Suprapubic skin (tissue), 4 donors: Measurements from ENCODE around the gene GPR137C.

Source experiments
- POLR2A ChIP-seq, 2 donors: fragments of 450-650 bp; IDR thresholded peaks; one replicate each; pipeline ENCODE4 v1.6.1; 2017; ENCODE audit warnings: antibody characterized with exemption in 2 of 2, mild to moderate bottlenecking in 2 of 2, moderate library complexity in 2 of 2
- POLR2AphosphoS5 ChIP-seq, 3 donors: sonication (generic); formaldehyde crosslinking; IDR thresholded peaks; one replicate each; pipeline ENCODE4 v1.6.1; 2017; ENCODE audit warnings: antibody characterized with exemption in 3 of 3
- TF ChIP-seq, protein P1 (sequence below), 2 donors: fragments of 200-600 bp in 1 of 2; fragments of 450-650 bp in 1 of 2; sonication (generic) in 1 of 2; IDR thresholded peaks; one replicate each; pipeline ENCODE4 v1.5.1; 2016 to 2019; ENCODE audit warnings: antibody characterized with exemption in 2 of 2, mild to moderate bottlenecking in 1 of 2, moderate library complexity in 1 of 2

DNA sequence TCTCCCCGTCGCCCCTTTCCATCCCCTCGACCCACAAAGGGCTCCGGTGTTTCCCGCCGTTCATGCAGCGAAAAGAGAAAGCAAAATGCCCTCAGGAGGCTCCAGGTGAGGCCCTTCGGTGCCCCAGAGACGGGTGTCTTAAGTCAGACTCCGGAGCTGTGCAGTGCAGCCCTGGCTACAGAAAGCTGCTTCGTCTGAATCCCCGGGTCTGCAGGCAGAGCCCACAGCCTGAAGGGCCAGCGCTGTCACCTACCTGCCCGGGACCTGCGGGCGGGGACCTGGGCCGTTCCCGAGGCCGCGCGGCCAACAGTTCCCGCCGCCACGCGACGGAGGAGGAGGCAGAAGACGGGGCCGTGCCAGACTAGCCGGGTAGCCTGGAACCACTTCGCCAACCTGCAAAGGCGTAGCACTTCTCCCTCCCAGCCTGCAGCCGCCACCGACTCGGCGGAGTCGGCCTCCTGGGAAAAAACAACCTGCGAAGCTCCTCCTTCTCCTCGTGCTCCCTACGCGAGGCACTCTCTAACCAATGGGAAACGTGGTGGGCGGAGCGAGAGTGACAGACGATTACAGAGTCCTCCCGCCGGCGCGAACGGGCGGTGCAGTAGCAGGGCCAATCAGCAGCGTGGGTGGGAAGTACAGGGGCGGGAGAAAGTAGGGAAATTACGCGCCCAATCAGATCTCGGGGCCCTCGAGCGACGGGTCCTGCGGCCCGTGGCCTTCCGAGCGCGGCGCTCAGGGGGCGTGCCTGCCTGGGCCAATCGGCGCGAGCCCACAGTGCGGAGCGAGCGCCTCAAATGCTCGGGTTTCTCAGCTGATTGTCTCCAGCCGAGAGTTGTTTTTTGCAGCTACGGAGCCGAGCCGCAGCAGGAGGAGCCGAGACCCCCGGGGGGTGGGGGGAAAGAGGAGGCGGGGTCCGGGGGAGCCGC lies at the start of gene GPR137C, which contains the start of gene TXNDC16:
- TF ChIP-seq, protein P1, sequence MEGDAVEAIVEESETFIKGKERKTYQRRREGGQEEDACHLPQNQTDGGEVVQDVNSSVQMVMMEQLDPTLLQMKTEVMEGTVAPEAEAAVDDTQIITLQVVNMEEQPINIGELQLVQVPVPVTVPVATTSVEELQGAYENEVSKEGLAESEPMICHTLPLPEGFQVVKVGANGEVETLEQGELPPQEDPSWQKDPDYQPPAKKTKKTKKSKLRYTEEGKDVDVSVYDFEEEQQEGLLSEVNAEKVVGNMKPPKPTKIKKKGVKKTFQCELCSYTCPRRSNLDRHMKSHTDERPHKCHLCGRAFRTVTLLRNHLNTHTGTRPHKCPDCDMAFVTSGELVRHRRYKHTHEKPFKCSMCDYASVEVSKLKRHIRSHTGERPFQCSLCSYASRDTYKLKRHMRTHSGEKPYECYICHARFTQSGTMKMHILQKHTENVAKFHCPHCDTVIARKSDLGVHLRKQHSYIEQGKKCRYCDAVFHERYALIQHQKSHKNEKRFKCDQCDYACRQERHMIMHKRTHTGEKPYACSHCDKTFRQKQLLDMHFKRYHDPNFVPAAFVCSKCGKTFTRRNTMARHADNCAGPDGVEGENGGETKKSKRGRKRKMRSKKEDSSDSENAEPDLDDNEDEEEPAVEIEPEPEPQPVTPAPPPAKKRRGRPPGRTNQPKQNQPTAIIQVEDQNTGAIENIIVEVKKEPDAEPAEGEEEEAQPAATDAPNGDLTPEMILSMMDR (IDR thresholded peaks at IDR 0.05): no peak
- peak in 2 of 3 donors; percentile 76 to 80 for TF ChIP-seq POLR2AphosphoS5 (IDR thresholded peaks at IDR 0.05)
- peak in 1 of 2 donors; percentile 76 for TF ChIP-seq POLR2A (IDR thresholded peaks at IDR 0.05)
